Neutrophil (primary cell): ENCODE data around the gene PERCC1.

Source experiments
- H3K27ac ChIP-seq: fragments of 200-600 bp; sonication (generic); 2 replicates; pipeline ENCODE4 v1.5.1; 2016; ENCODE audit warnings: mild to moderate bottlenecking, moderate library complexity
- H3K27me3 ChIP-seq: fragments of 200-600 bp; sonication (generic); 2 replicates; pipeline ENCODE4 v1.6.0; 2016; ENCODE audit warnings: mild to moderate bottlenecking
- H3K36me3 ChIP-seq: fragments of 200-600 bp; sonication (generic); 2 replicates; pipeline ENCODE4 v1.5.1; 2017
- H3K4me1 ChIP-seq, 2 experiments: fragments of 200-600 bp in 1 of 2; sonication (generic) in 1 of 2; 1 replicate in 1 of 2; 2 replicates in 1 of 2; pipeline versions ENCODE4 v1.5.1 to v1.6.1; 2013 to 2016; ENCODE audit warnings: low read depth in 1 of 2, low read length in 1 of 2, mild to moderate bottlenecking in 1 of 2, moderate library complexity in 1 of 2; ENCODE audit not compliant: control insufficient read depth in 1 of 2, insufficient read depth in 1 of 2
- H3K4me3 ChIP-seq, 2 experiments: fragments of 200-600 bp in 1 of 2; sonication (generic) in 1 of 2; 1 replicate in 1 of 2; 2 replicates in 1 of 2; pipeline ENCODE4 v1.5.1; 2013 to 2016; ENCODE audit warnings: low read depth in 1 of 2, low read length in 1 of 2, mild to moderate bottlenecking in 1 of 2, moderate library complexity in 1 of 2
- H3K9me3 ChIP-seq: fragments of 200-600 bp; sonication (generic); 2 replicates; pipeline ENCODE4 v1.5.1; 2016
- CTCF ChIP-seq: fragments of 200-600 bp; sonication (generic); IDR thresholded peaks from 2 replicates; pipeline ENCODE4 v1.5.1; 2016; ENCODE audit warnings: antibody characterized with exemption

PERCC1 gene

DNA sequence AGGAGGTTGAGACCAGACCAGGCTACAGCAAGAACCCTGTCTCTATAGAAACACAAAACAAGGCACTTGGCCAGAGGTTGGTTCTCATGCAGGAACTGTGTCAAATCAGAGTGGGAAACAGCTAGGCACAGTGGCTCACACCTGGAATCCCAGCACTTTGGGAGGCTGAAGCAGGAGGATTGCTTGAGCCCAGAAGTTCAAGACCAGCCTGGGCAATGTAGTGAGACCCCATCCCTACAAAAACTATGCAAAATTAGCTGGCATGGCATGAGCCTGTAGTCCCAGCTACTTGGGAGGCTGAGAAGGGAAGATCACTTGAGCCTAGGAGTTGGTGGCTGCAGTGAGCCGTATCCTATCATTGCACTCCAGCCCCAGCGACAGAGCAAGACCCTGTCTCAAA is 18.0 kb upstream of the PERCC1 start:
- H3K27ac ChIP-seq, result no peak overlapping the region
- H3K36me3 ChIP-seq, result peaks cover 50% of the 10 kb centered on the region
- no peak for TF ChIP-seq CTCF

GRCh38 chr16:1413684-1414531 is 17.0 kb upstream of the PERCC1 start:
- TF ChIP-seq CTCF, result peak; percentile 50
- peaks cover 44% of the 10 kb centered on the region for H3K36me3 ChIP-seq
- peak overlapping the region; percentile 98 for H3K27ac ChIP-seq
- H3K4me1 ChIP-seq, result peaks cover 20 to 24% of the 10 kb centered on the region in 2 experiments
- H3K4me3 ChIP-seq, result peak overlapping the region; percentile 74 to 83
- no peaks in the 10 kb centered on the region for H3K9me3 ChIP-seq
- no peaks in the 10 kb centered on the region for H3K27me3 ChIP-seq

More for the DNA sequence above, 18.0 kb upstream of the PERCC1 start:
- peaks cover 28 to 34% of the 10 kb centered on the region in 2 experiments for H3K4me1 ChIP-seq
- H3K4me3 ChIP-seq, result no peak overlapping the region
- H3K27me3 ChIP-seq, result no peaks in the 10 kb centered on the region
- no peaks in the 10 kb centered on the region for H3K9me3 ChIP-seq

DNA sequence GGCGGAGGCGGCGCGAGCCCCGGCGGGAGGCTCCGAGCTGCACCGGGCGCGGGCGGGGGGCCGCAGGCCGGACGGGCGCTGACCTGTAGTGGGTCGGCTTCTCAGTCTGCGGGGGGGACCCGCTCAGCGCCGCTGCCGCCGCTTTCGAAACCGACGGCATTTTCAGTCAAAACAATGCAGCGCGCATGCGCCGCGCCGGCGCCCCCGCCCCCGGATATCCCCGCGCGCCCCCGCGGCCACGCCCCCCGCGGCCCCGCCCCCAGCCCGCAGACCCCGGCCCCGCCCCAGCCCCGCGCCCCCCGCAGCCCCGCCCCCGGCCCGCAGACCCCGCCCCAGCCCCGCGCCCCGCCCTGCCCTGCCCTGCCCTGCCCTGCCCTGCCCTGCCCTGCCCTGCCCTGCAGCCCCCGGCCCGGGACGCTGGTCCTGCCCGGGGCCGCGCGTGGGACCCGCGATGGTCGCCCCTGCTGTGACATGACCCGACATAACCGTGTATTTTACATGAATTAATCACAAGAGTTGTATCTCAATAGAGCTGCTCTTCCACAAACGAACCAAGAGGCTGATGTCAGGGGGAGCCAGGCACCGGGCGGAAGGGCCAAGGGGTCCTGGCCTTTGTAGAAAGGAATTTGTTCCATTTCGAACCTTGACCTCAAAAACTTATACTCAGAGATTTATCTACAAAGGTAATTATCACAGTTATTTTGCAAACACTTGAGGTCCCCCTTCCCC is 16.2 kb upstream of the PERCC1 start, which contains the start of gene UNKL:
TSS of gene UNKL (minus strand) at position 173 of the 729 bp plus-strand sequence. CDS start at position 160, 13 bp downstream.
- Histone ChIP-seq H3K27ac (peak within 1 kb of the TSS; percentile 98), H3K9me3 (no peaks in the 10 kb centered on the region), H3K27me3 (no peaks in the 10 kb centered on the region), H3K4me1 (peaks cover 18 to 21% of the 10 kb centered on the region in 2 experiments), H3K4me3 (peak within 1 kb of the TSS; percentile 74 to 83), H3K36me3 (peaks cover 36% of the 10 kb centered on the region)
- no peak for TF ChIP-seq CTCF

GRCh38 chr16:1416521-1416941 is 14.3 kb upstream of the PERCC1 start:
- Histone ChIP-seq H3K27ac (no peak overlapping the region), H3K36me3 (peaks cover 18% of the 10 kb centered on the region), H3K4me1 (peaks cover 32% of the 10 kb centered on the region in 2 experiments), H3K27me3 (no peaks in the 10 kb centered on the region), H3K4me3 (no peak overlapping the region), H3K9me3 (no peaks in the 10 kb centered on the region)
- TF ChIP-seq CTCF, result no peak

DNA sequence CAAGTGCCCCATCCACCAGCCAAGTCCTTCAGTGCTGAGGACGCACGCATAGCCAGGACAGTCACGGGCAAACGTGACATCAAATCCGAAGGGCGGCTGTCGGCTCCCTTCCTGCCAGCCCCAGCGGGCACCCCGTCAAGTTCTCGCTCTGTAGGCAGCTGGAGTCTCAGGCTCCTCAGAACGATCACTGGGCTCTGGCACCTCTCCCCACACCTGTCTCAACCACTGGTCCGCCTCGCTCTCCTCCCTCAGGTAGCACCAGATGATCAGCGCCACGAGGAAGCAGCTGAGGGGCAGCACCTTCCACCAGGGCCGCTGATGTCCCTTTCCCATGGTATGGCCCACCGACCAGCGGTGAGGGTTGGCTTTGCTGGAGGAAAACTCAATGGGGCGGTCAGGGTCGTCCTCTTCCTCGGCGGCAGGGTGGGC is 10.8 kb upstream of the PERCC1 start:
- TF ChIP-seq CTCF, result no peak
- peak overlapping the region; percentile 71 to 91 for H3K4me3 ChIP-seq

More for the DNA sequence above, 10.8 kb upstream of the PERCC1 start:
- no peaks in the 10 kb centered on the region for H3K9me3 ChIP-seq
- H3K27ac ChIP-seq, result peak overlapping the region; percentile 82
- peaks cover 13 to 16% of the 10 kb centered on the region in 2 experiments for H3K4me1 ChIP-seq
- no peaks in the 10 kb centered on the region for H3K36me3 ChIP-seq
- no peaks in the 10 kb centered on the region for H3K27me3 ChIP-seq
